Esophagus squamous epithelium (tissue), 5 donors: Measurements from ENCODE around the gene CAPN1. TPM values are rescaled to one million over a fixed set of nuclear protein-coding genes. Genes with fewer than 3 reads are reported as not detected.
"Not testable (repeated sequence)": the region's sequence is repeated elsewhere in the genome, so short reads cannot be mapped to it uniquely, and the experiment has no call there.

Source experiments
- DNase-seq: peaks from one replicate; lab custom pipeline; 2025; lab: John Stamatoyannopoulos, UW
- H3K27ac ChIP-seq, 4 donors: fragments of 200-600 bp; sonication (generic); one replicate each; pipeline ENCODE4 v1.5.1; 2016 to 2019; ENCODE audit warnings: mild to moderate bottlenecking in 1 of 4
- H3K27me3 ChIP-seq, 4 donors: fragments of 200-600 bp; sonication (generic); 1 replicate in 3 of 4; 2 replicates in 1 of 4; pipeline versions ENCODE4 v1.5.1 to v1.6.0; 2017 to 2021; ENCODE audit warnings: antibody characterized with exemption in 1 of 4
- H3K36me3 ChIP-seq, 3 donors: fragments of 200-600 bp; sonication (generic); one replicate each; pipeline ENCODE4 v1.5.1; 2016 to 2019
- H3K4me1 ChIP-seq, 3 donors: fragments of 200-600 bp; sonication (generic); one replicate each; pipeline ENCODE4 v1.5.1; 2017 to 2019
- H3K4me3 ChIP-seq, 4 donors: fragments of 200-600 bp; sonication (generic); 1 replicate in 3 of 4; 2 replicates in 1 of 4; pipeline ENCODE4 v1.5.1; 2016 to 2019; ENCODE audit warnings: mild to moderate bottlenecking in 2 of 4, moderate library complexity in 1 of 4
- H3K9me3 ChIP-seq, 3 donors: fragments of 200-600 bp; sonication (generic); one replicate each; pipeline ENCODE4 v1.5.1; 2016 to 2019
- CTCF ChIP-seq, 6 experiments: fragments of 450-650 bp in 4 of 6; fragments of 200-600 bp in 2 of 6; sonication (generic) in 2 of 6; IDR thresholded peaks; one replicate each; pipeline ENCODE4 v1.5.1; 2016 to 2019; ENCODE audit warnings: antibody characterized with exemption in 6 of 6, mild to moderate bottlenecking in 4 of 6, moderate library complexity in 4 of 6
- POLR2A ChIP-seq, 4 donors: fragments of 450-650 bp; IDR thresholded peaks; one replicate each; pipeline ENCODE4 v1.6.1; 2017; ENCODE audit warnings: antibody characterized with exemption in 4 of 4, mild to moderate bottlenecking in 4 of 4, moderate library complexity in 3 of 4
- WGBS, 2 donors: methylation state at CpG; one replicate each; pipeline ENCODE4 v1.1.5; 2018; 5-methylcytosine and 5-hydroxymethylcytosine counted together
- intact Hi-C: fragments of 100-400 bp; cut with DNase I; formaldehyde crosslinking; loops from one replicate; pipeline ENCODE4 v1.15.0; 2022
- total RNA-seq, 4 donors: library from RNA; depleted of rRNA; stranded (reverse); fragments of >200 nt; gene quantifications; one replicate each; pipeline ENCODE4 v1.1.0, GENCODE V29; 2016
- donor health status: DM: yes; HTN: yes; CAD: no.

The CAPN1 gene
- total RNA-seq, 4 donors from 2014 or later: 225 to 696 (median 354) TPM

DNA sequence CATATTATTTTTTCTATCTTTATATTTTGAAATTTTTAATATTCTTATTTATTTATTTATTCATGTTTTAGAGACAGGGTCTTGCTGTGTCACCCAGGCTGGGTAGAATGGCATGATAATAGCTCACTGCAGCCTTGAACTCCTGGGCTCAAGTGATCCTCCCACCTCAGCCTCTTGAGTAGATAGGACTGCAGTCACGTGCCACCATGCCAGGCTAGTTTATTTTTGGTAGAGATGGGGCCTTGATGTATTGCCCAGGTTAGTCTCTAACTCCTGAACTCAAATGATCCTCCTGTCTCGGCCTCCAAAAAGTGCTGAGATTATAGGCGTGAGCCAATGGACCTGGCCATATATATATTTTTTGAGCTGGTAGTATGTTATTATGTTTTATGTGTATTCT, 14.1 kb upstream of the CAPN1 start:
- intact Hi-C loops: no loop called here
- H3K4me3 ChIP-seq: no peak overlapping the region
- WGBS, 2 donors: 86 to 96% methylated on average over 3 of the region's 3 CpGs
- no peaks in the 10 kb centered on the region for H3K36me3 ChIP-seq
- H3K4me1 ChIP-seq: peaks cover 0 to 6% (median 4%) of the 10 kb centered on the region in 3 donors
- H3K9me3 ChIP-seq: no peaks in the 10 kb centered on the region
- DNase-seq: no peak
- H3K27ac ChIP-seq: no peak overlapping the region
- TF ChIP-seq POLR2A (IDR thresholded peaks at IDR 0.05) (no peak), CTCF (IDR thresholded peaks at IDR 0.05) (no peak)
- H3K27me3 ChIP-seq: peaks cover 0 to 2% (median 0%) of the 10 kb centered on the region in 4 donors

- Histone ChIP-seq H3K36me3 (no peaks in the 10 kb centered on the region), H3K9me3 (no peaks in the 10 kb centered on the region), H3K27ac (peak overlapping the region in 1 of 4 donors; percentile 9), H3K4me1 (peaks cover 0 to 6% (median 4%) of the 10 kb centered on the region in 3 donors), H3K4me3 (no peak overlapping the region), H3K27me3 (peaks cover 0 to 2% (median 0%) of the 10 kb centered on the region in 4 donors)
- no peak for DNase-seq
- TF ChIP-seq POLR2A (IDR thresholded peaks at IDR 0.05) (no peak), CTCF (IDR thresholded peaks at IDR 0.05) (no peak)
- WGBS, 2 donors: 65 to 79% methylated on average over 7 to 10 of the region's 11 CpGs
- intact Hi-C loops: no loop called here
Observed at GRCh38 chr11:65169164-65169641, 12.5 kb upstream of the CAPN1 start.

- no peak for TF ChIP-seq CTCF (IDR thresholded peaks at IDR 0.05)
- TF ChIP-seq POLR2A (IDR thresholded peaks at IDR 0.05): no peak
- Histone ChIP-seq H3K4me1 (peaks cover 0 to 11% (median 4%) of the 10 kb centered on the region in 3 donors), H3K36me3 (no peaks in the 10 kb centered on the region), H3K4me3 (no peak within 1 kb of the TSS), H3K27me3 (peaks cover 0 to 2% (median 0%) of the 10 kb centered on the region in 4 donors), H3K9me3 (no peaks in the 10 kb centered on the region), H3K27ac (peak within 1 kb of the TSS in 1 of 4 donors; percentile 9)
- intact Hi-C loops: loop anchor here (10.0 kb wide), 1 partner anchor 45 kb away; the partner anchor contains the start of genes FAU and MRPL49
- 78 to 97% methylated on average over 7 to 15 of the region's 21 CpGs for WGBS, 2 donors
- no peak for DNase-seq
Observed at GRCh38 chr11:65170058-65170534, 11.6 kb upstream of the CAPN1 start, which contains the start of gene SPDYC. TSS of gene SPDYC (plus strand) at chr11:65170233. CDS start at chr11:65171358, 1,125 bp downstream.

GRCh38 chr11:65172600-65172999, 9.1 kb upstream of the CAPN1 start:
- Histone ChIP-seq H3K36me3 (no peaks in the 10 kb centered on the region), H3K27ac (no peak overlapping the region), H3K9me3 (no peaks in the 10 kb centered on the region), H3K27me3 (no peaks in the 10 kb centered on the region), H3K4me1 (peaks cover 0 to 5% (median 0%) of the 10 kb centered on the region in 3 donors), H3K4me3 (no peak overlapping the region)
- intact Hi-C loops: loop anchor here (10.0 kb wide), 1 partner anchor 48 kb away; the partner anchor contains the start of genes FAU and MRPL49
- DNase-seq: no peak
- 83 to 95% methylated on average over 8 to 10 of the region's 10 CpGs for WGBS, 2 donors
- TF ChIP-seq CTCF (IDR thresholded peaks at IDR 0.05) (no peak), POLR2A (IDR thresholded peaks at IDR 0.05) (no peak)

DNA sequence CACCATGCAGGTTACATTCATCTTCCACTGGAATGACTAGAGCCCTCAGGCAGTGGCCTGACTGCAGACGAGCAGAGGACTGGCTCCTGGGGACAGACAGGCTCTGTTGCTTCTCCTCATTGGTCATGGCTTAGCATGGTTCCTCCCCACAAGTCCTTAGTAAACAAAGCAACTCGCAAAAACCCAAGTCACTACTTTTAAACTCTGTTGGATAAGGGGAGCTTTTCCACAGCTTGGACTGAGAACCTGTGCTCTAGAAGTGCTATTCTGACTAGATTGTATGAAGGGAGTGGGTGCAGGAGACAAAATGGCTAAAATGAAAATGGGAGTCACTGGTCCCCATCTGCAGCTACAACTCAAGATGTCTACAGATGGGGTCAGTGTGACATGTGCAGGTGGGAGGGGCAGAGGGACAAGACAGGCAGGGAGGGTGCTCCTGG, 7.1 kb upstream of the CAPN1 start:
- H3K36me3 ChIP-seq, H3K9me3 ChIP-seq, H3K4me3 ChIP-seq, H3K4me1 ChIP-seq, DNase-seq, H3K27ac ChIP-seq, H3K27me3 ChIP-seq: not testable (repeated sequence)
- WGBS, 2 donors: 59 to 65% methylated on average over 2 of the region's 2 CpGs
- intact Hi-C loops: loop anchor here (10.0 kb wide), 1 partner anchor 50 kb away; the partner anchor contains the start of genes FAU and MRPL49
